ENCODE results near the gene FRAS1. TPM values are rescaled to one million over a fixed set of nuclear protein-coding genes. Genes with fewer than 3 reads are reported as not detected.
"Not testable (repeated sequence)": the region's sequence is repeated elsewhere in the genome, so short reads cannot be mapped to it uniquely, and the experiment has no call there.

Gene FRAS1
- total RNA-seq, 2 donors from 2014 or later: 0.07 to 0.10 TPM

GRCh38 chr4:78065508-78066192 lies 8.5 kb downstream of the FRAS1 start:
- no peaks in the 10 kb centered on the region for H3K36me3 Mint-ChIP-seq (ENCODE audit: insufficient read depth in 2 of 2)
- peaks cover 60% of the 10 kb centered on the region for H3K27me3 Mint-ChIP-seq (ENCODE audit: low read depth)
- no peak overlapping the region for H3K27ac Mint-ChIP-seq
- DNase-seq (no peak), ATAC-seq (replicated peaks in 1 of 2) (no peak)
- H3K4me3 Mint-ChIP-seq: no peak overlapping the region
- no peaks in the 10 kb centered on the region for H3K4me1 Mint-ChIP-seq (ENCODE audit: low read depth)
- no peaks in the 10 kb centered on the region for H3K9me3 Mint-ChIP-seq

- Mint-ChIP-seq H3K9me3 (no peaks in the 10 kb centered on the region), H3K27me3 (ENCODE audit: low read depth) (peaks cover 40% of the 10 kb centered on the region), H3K27ac (no peak overlapping the region), H3K36me3 (ENCODE audit: insufficient read depth in 2 of 2) (no peaks in the 10 kb centered on the region), H3K4me1 (ENCODE audit: low read depth) (no peaks in the 10 kb centered on the region), H3K4me3 (no peak overlapping the region)
- DNase-seq (no peak), ATAC-seq (replicated peaks in 1 of 2) (no peak)
Measured at GRCh38 chr4:78068481-78068880, 11.4 kb downstream of the FRAS1 start.

DNA sequence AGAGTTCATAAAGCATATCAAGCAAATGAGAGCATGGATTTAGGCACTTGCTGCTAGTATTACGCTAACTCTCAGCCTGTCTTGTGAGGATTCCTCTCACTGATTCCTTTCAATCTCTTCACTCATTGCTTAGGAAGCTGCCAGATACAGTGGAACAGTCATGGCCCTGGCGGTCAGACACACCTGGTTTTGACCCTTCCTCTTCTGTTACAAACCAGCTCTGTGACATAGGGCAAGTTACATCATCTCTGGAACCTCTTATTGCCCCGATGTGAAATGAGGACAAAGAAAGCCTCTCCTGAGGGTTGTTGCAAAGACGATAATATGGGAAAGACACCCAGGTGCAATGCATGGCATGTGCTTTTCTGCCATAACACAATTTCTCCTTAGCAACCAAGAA lies 12.2 kb downstream of the FRAS1 start:
- Mint-ChIP-seq H3K36me3 (ENCODE audit: insufficient read depth in 2 of 2) (no peaks in the 10 kb centered on the region), H3K4me3 (no peak overlapping the region), H3K9me3 (no peaks in the 10 kb centered on the region), H3K27me3 (ENCODE audit: low read depth) (peaks cover 48% of the 10 kb centered on the region), H3K27ac (no peak overlapping the region), H3K4me1 (ENCODE audit: low read depth) (no peaks in the 10 kb centered on the region)
- DNase-seq (no peak), ATAC-seq (replicated peaks in 1 of 2) (no peak)

- Mint-ChIP-seq H3K27ac (no peak overlapping the region), H3K4me3 (no peak overlapping the region), H3K4me1 (ENCODE audit: low read depth) (no peaks in the 10 kb centered on the region), H3K9me3 (no peaks in the 10 kb centered on the region), H3K36me3 (ENCODE audit: insufficient read depth in 2 of 2) (no peaks in the 10 kb centered on the region), H3K27me3 (ENCODE audit: low read depth) (peaks cover 53% of the 10 kb centered on the region)
- ATAC-seq (replicated peaks in 1 of 2) (no peak), DNase-seq (no peak)
Measured at GRCh38 chr4:78069859-78070258, 12.7 kb downstream of the FRAS1 start.

- ATAC-seq (replicated peaks in 1 of 2): no peak
- H3K9me3 Mint-ChIP-seq: no peaks in the 10 kb centered on the region
- no peak overlapping the region for H3K4me3 Mint-ChIP-seq
- H3K4me1 Mint-ChIP-seq (ENCODE audit: low read depth): no peaks in the 10 kb centered on the region
- no peak overlapping the region for H3K27ac Mint-ChIP-seq
- peaks cover 54% of the 10 kb centered on the region for H3K27me3 Mint-ChIP-seq (ENCODE audit: low read depth)
- H3K36me3 Mint-ChIP-seq (ENCODE audit: insufficient read depth in 2 of 2): no peaks in the 10 kb centered on the region
- no peak for DNase-seq
Measured at GRCh38 chr4:78070731-78071282, 13.7 kb downstream of the FRAS1 start.

DNA sequence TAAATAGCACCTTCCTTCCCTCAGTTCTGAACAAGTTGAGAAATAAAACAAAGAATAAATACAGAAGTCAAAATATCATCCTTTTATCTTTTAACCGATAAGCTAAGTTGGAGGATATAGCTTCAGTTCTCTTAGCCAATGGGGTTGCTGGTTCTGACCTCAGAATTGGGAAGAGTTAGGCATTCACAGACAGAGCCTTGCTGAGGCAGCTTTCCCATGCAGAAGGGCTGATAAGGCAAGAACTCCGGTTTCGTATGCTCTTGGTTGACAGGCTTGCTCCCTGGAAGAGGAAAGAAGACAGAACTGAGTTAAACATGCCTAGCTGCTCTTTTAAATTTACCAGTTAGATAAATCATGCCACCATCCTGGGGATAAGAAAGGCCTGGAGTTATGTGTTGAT lies 17.6 kb downstream of the FRAS1 start:
- ATAC-seq (replicated peaks in 1 of 2) (no peak), DNase-seq (no peak)
- no peaks in the 10 kb centered on the region for H3K36me3 Mint-ChIP-seq (ENCODE audit: insufficient read depth in 2 of 2)
- no peaks in the 10 kb centered on the region for H3K4me1 Mint-ChIP-seq (ENCODE audit: low read depth)
- no peaks in the 10 kb centered on the region for H3K9me3 Mint-ChIP-seq
- no peak overlapping the region for H3K4me3 Mint-ChIP-seq
- no peak overlapping the region for H3K27ac Mint-ChIP-seq
- peaks cover 46% of the 10 kb centered on the region for H3K27me3 Mint-ChIP-seq (ENCODE audit: low read depth)

GRCh38 chr4:78075986-78076385 lies 18.9 kb downstream of the FRAS1 start:
- Mint-ChIP-seq H3K36me3 (ENCODE audit: insufficient read depth in 2 of 2) (no peaks in the 10 kb centered on the region), H3K27me3 (ENCODE audit: low read depth) (peaks cover 34% of the 10 kb centered on the region), H3K9me3 (no peaks in the 10 kb centered on the region), H3K4me1 (ENCODE audit: low read depth) (no peaks in the 10 kb centered on the region), H3K27ac (no peak overlapping the region), H3K4me3 (no peak overlapping the region)
- DNase-seq (no peak), ATAC-seq (replicated peaks in 1 of 2) (no peak)

DNA sequence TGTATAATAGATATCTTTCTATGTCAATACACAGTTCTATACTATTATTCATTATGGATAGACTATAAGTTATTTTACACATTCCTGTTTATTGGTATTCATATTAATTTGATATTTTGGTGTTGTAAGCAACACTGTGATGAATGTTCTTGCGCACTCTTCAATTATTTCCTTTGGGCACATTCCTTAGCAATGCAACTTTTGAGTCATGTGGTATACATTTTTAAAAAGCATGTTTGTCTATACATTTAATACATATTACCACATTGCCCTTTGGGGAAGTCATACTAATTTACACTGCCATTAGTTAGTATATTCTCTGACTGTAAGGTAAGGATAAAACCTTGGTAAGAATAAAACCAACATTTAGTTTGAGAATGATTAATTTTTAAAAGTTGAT lies 21.0 kb downstream of the FRAS1 start:
- no peaks in the 10 kb centered on the region for H3K36me3 Mint-ChIP-seq (ENCODE audit: insufficient read depth in 2 of 2)
- no peak overlapping the region for H3K27ac Mint-ChIP-seq
- no peak for ATAC-seq (replicated peaks in 1 of 2)
- H3K9me3 Mint-ChIP-seq: no peaks in the 10 kb centered on the region
- H3K4me3 Mint-ChIP-seq: no peak overlapping the region
- H3K27me3 Mint-ChIP-seq (ENCODE audit: low read depth): peaks cover 32% of the 10 kb centered on the region
- no peaks in the 10 kb centered on the region for H3K4me1 Mint-ChIP-seq (ENCODE audit: low read depth)
- no peak for DNase-seq

GRCh38 chr4:78079726-78080430 lies 22.8 kb downstream of the FRAS1 start:
- no peak for DNase-seq
- Mint-ChIP-seq H3K4me3 (no peak overlapping the region), H3K27ac (no peak overlapping the region), H3K9me3 (no peaks in the 10 kb centered on the region), H3K4me1 (ENCODE audit: low read depth) (no peaks in the 10 kb centered on the region), H3K36me3 (ENCODE audit: insufficient read depth in 2 of 2) (no peaks in the 10 kb centered on the region), H3K27me3 (ENCODE audit: low read depth) (peaks cover 22% of the 10 kb centered on the region)
- ATAC-seq (replicated peaks in 1 of 2): no peak

- Mint-ChIP-seq H3K36me3 (ENCODE audit: insufficient read depth in 2 of 2) (no peaks in the 10 kb centered on the region), H3K4me3 (no peak overlapping the region), H3K4me1 (ENCODE audit: low read depth) (no peaks in the 10 kb centered on the region), H3K27ac (no peak overlapping the region), H3K27me3 (ENCODE audit: low read depth) (peaks cover 19% of the 10 kb centered on the region), H3K9me3 (no peaks in the 10 kb centered on the region)
- DNase-seq: no peak
- ATAC-seq (replicated peaks in 1 of 2): no peak
Measured at GRCh38 chr4:78081541-78081940, 24.4 kb downstream of the FRAS1 start.

- ATAC-seq (replicated peaks in 1 of 2) (no peak), DNase-seq (no peak)
- Mint-ChIP-seq H3K9me3 (no peaks in the 10 kb centered on the region), H3K27me3 (ENCODE audit: low read depth) (peaks cover 19% of the 10 kb centered on the region), H3K36me3 (ENCODE audit: insufficient read depth in 2 of 2) (no peaks in the 10 kb centered on the region), H3K27ac (no peak overlapping the region), H3K4me1 (ENCODE audit: low read depth) (no peaks in the 10 kb centered on the region), H3K4me3 (no peak overlapping the region)
Measured at GRCh38 chr4:78083035-78083434, 25.9 kb downstream of the FRAS1 start.

GRCh38 chr4:78091534-78091933 lies 34.4 kb downstream of the FRAS1 start:
- Mint-ChIP-seq H3K27ac (no peak overlapping the region), H3K9me3 (no peaks in the 10 kb centered on the region), H3K4me3 (no peak overlapping the region), H3K4me1 (ENCODE audit: low read depth) (no peaks in the 10 kb centered on the region), H3K27me3 (ENCODE audit: low read depth) (no peaks in the 10 kb centered on the region), H3K36me3 (ENCODE audit: insufficient read depth in 2 of 2) (no peaks in the 10 kb centered on the region)
- ATAC-seq (replicated peaks in 1 of 2) (no peak), DNase-seq (no peak)

- not testable (repeated sequence) for H3K27ac Mint-ChIP-seq; H3K4me1 Mint-ChIP-seq (ENCODE audit: low read depth); ATAC-seq (replicated peaks in 1 of 2); DNase-seq; H3K9me3 Mint-ChIP-seq; H3K27me3 Mint-ChIP-seq (ENCODE audit: low read depth); H3K4me3 Mint-ChIP-seq; H3K36me3 Mint-ChIP-seq (ENCODE audit: insufficient read depth in 2 of 2)
Measured at GRCh38 chr4:78092350-78092749, 35.2 kb downstream of the FRAS1 start.
